LHCN-M2 (cell line): Measurements from ENCODE around the gene ACSM2A. TPM values are rescaled to one million over a fixed set of nuclear protein-coding genes. Genes with fewer than 3 reads are reported as not detected.
"Not testable (repeated sequence)": the region's sequence is repeated elsewhere in the genome, so short reads cannot be mapped to it uniquely, and the experiment has no call there.

Experiments used
- DNase-seq: peaks from one replicate; pipeline ENCODE4 v3.0.0-alpha.2; 2012; ENCODE audit warnings: low read depth
- total RNA-seq: library from RNA; depleted of rRNA; stranded (reverse); fragments of >200 nt; gene quantifications from 2 replicates; pipeline ENCODE4 v1.2.3, GENCODE V29; 2014

The ACSM2A gene
- total RNA-seq, 1 experiment from 2014 or later: not detected

DNA sequence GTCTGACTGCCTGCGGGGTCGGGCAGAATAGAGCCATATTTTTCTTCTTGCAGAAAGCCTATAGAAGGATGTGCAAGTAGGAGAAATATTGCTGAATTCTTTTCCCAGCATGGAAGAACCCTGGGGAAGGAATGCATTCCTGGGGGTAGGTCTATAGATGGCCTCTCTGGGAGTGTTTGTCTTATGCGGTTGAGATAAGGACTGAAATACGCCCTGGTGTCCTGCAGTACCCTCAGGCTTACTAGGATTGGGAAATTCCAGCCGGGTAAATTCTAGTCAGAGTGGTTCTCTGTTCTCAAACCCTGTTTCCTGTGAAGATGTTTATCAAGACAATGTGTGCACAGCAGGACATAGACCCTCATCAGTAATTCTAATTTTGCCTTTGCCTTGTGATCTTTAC lies 2.3 kb downstream of the ACSM2A start:
- DNase-seq: not testable (repeated sequence)

DNA sequence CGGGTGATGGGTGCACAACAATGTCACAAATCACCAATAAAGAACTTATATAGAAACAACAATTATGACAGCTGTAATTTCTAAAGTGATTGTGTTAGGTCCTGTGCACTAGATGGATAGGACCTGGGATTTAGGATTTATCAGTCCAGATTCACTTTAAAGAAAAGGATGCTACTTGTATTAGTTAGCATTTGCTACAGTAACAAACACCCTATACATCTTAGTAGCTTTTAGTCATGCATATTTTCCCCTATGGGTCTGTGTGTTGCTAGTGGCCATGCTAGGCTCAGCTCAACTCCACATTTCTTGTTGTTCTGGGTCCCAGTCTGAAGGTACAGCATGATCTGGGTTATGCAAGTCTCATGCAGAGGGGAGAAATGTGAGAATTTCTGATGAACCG lies 7.9 kb downstream of the ACSM2A start:
- not testable (repeated sequence) for DNase-seq

DNA sequence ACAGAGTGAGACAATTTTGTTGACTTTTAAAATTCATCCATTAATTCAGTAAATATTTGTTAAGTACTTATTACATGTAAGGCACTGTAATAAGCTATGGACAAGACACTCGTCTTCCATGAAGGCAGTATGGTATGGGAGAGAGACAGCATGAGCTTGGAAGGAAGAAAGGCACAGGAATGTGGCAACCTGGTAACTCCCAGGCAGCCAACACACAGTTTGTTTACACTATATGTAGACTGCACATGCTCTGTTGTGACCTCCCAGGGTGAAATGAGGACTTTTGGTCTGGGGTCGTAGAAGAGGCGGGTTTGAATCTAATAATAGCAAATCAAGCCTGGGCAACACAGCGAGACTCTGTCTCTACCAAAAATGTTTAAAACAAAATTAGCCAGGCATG lies 9.0 kb downstream of the ACSM2A start:
- DNase-seq: not testable (repeated sequence)

DNA sequence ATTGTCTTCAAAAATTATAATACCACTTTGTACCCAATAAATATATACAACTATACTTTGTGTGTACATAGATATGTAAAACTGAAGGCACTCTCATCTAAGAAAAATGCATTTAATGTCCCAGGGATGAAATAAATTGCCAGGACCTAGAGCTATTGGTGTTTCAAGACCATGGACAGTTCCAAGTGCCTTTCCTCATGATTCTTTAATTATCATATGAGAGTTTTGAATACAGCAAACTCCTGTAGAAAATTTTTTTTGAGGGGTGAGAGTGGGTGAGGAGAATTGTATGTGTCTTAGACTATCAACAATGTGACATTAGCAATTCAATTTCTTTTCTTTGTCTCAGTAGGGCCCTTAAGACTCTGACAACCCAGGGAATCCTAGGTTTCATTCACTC lies 17.6 kb downstream of the ACSM2A start:
- DNase-seq: not testable (repeated sequence)

DNA sequence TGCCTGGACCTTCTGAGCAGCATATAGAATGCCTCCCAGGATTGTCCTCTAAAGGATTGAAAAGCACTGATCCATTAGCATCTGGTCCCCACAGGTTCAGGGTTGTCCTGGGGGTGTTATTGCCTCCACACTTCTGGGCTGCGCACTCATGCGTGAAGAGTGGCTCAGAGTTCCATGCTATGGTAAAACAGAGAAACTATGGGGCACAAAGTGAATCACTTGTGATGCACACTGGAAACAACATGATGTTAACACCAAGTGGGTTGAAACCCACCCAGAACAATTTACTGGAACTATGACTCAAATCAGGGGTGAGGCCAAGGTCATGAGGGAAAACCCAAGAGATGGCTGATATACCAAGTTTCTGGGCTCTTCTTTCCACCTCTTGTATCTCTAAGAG lies 18.6 kb downstream of the ACSM2A start:
- DNase-seq: not testable (repeated sequence)

DNA sequence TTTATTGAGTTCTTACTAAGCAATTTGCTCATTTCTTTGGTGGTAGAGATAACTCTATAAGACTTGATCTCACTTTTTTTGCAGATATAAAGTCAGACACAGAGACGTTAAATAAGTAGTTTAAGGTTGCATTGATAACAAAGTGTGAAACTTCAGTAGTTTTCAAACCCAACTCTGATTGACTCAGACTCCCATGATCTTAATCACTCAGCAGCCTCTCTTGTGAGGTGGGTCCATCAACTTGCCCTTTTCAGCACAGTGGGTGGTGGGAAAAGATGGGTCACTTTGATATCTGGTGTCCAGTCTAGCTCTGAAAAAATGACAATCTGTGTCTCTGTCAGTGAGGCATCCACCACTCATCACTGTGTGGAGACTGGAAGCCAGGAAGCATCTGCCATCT lies 19.4 kb downstream of the ACSM2A start:
- not testable (repeated sequence) for DNase-seq

DNA sequence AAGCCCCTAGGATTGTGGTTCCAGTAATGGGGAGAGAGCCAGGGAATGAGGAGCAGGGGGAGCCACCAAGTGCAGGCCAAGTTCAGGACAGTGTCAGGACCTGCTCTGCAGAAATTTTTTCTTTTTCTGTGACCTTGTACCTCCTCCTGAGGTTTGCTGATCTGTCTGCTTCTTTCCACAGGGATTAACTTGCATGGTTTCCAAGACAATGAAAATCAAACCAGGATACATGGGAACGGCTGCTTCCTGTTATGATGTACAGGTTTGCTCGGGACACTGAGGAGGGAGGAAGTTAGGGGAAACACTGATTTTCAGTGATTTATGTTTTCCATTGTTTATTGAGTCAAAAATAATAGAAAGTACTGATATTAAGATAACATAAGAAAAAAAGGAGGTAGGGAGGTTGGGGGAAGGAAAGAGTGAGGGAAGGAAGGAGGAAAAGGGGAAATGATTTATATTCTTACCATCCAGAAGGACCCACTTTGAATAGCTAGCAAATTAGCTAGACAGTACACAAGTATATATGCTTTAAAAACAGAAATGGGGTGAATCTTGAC lies 25.9 kb downstream of the ACSM2A start:
- not testable (repeated sequence) for DNase-seq

DNA sequence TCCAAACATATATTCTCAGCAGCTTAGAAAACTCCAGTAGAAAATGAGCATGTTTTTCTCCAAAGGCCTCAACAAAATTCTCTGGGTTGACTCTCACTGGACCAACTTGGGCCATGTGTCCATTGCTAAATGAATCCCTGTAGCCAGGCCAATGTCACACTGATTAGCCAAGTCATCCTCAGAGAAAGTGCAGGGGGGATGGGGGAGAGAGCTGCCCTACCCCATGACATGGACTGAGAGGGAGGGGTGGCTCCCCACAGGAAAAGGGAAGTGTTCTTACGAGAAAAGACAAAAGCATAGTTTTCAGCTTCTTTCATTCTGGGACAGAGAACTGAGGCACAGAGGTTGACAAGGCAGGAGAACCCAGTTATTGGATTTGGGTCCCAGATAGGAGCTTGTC lies 32.7 kb downstream of the ACSM2A start:
- not testable (repeated sequence) for DNase-seq

DNA sequence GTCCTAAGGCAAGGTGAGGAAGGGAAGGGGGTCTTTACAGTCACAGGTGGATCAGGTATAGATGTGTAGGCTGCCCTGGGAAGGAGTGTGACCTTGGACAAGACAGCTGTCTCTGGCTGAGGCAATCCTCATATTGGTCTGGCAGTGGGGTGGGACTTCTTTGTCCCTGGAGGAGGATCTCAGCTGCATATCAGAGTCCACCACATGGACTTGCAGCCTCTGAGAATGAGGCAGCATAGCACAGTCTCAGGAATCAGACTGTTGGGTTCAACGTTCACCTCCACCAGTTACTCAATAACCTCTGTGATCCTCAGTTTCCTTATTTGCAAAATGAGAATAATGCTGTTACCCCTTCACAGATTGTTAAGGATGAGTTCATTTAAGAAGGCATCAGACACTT lies 33.4 kb downstream of the ACSM2A start:
- DNase-seq: no peak

DNA sequence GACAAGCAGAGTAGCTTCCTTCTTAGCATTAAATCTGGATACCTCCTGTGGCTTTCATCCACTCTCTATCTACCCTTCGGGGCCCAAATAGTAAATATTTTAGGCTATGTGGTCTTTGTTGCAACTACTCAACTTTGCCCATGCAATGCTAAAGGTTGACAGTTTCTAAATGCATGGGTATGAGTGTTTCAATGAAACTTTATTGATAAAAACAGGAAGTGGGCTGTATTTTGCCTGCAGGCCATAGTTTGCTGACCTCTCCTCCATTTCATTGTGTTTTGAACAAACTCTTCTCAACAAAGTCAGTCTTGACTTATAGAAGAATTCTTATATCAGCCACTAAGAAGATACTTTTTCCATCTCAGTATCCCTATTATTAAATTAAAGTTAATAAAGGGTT lies 34.1 kb downstream of the ACSM2A start:
- DNase-seq: no peak

DNA sequence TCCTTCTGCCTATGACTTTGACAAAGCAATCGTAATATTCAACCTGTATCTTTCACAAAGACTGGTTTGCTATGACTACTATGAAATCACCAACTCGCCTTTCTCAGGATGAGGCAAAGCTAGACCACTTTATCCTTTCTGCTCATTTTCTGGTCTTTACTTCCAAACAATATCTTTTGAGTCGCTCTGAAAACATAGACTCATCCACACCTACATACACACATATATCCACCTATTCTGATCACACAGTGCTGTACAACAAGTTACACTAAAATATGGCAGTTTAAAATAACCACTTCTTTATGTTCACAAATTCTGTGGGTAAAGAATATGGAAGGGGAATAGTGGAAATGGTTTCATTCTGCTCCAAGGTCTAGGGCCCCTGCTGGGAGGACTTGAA lies 39.7 kb downstream of the ACSM2A start:
- not testable (repeated sequence) for DNase-seq

DNA sequence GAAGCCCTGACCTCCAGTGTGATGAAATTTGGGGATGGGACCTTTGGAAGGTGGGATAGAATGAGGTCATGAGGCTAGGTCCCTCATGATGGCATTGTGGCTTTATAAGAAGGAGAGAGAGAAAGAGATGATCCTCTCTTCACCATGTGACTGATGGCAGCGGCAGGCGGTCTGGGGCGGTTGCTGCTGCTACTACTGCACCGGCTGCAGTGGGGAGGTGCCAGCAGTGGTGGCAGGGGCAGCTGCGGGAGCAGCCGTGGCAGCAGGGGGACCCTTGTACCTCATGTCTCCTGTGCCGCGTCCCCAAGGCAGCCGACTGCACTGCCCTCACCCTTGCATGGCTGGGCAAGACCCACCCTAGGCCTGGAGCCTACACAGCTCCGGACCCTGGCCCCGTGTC lies 40.1 kb downstream of the ACSM2A start:
- not testable (repeated sequence) for DNase-seq

DNA sequence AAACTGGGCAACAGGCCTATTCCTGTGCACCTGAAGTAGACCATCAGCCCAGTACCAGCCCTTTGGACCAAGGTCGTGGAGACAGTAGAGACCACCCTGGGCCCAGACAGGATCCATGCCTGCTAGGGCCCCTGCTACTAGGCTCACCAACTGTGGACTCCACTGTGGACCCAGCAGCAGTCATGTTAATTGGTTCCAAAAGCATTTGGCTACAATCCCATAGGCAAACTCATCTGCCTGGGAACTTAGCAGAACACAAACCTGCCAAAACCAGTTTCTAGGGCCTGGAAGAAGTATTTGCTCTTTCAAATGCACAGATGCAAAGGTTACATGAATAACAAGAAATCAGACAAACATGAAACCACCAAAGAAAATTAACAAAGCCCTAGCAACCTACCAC lies 53.1 kb downstream of the ACSM2A start:
- no peak for DNase-seq

DNA sequence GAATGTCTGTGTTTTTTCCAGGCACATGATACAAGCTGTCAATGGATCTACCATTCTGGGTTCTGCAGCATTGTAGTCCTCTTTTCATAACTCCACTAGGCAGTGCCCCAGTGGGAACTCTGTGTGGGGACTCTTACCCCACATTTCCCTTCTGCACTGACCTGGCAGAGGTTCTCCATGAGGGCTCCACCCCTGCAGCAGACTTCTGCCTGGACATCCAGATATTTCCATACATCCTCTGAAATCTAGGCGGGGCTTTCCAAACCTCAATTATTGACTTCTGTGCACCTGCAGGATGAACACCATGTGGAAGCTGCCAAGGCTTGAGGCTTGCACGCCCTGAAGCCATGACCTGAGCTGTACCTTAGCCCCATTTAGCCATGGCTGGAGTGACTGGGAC lies 56.0 kb downstream of the ACSM2A start:
- DNase-seq: no peak

DNA sequence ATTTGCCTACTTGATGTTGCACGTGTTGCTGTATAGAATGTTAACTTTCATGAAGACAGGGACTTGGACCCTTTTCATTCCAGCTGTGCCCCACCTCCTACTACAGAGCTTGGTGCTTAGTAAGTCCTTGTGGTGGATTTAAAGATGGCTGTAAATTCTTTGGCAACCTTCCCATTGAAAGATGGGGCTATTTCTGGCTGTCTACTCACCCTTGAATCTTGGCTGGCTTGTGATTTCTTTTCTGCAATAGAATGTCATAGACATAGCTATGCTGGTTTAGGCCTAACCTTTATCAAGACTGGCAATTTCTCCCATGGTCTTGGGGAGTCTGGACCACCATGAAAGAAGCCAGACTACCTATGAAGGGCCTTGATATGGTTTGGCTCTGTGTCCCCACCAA lies 59.0 kb downstream of the ACSM2A start:
- DNase-seq: no peak

DNA sequence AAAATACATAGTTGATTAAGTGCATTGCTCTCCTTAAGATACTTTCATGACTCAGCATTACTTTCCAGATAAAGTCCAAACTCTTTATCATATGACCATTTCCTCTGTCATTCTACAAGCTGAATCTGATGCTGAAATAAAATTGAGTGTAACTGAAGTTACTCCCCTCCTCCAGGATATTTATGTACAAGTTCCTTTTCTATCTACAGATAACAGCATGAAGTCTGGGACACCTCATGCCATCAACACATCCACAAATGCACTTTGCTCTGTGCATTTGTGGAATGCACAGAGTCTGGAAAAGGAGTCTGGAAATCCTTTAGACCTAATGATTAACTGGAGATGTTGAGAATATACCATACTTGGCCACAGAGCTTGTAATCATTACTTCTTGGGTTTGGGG lies 64.4 kb downstream of the ACSM2A start:
- DNase-seq: no peak

DNA sequence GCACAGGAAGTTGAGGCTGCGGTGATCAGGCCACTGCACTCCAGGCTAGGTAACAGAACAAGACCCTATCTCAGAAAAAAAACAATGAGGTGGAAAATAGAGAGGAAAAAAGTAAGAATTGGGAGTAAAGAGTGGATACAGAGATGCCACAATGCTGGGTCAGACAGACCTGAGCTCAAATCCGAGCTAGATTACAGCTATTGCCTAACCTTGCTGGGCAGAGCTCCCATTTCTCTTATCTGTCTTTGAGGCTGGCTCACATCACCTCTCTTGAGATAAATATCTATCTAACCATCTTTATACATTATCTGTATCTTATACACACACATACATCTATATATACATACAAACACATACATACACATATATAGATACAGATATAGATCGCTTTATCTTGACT lies 65.8 kb downstream of the ACSM2A start:
- DNase-seq: no peak

DNA sequence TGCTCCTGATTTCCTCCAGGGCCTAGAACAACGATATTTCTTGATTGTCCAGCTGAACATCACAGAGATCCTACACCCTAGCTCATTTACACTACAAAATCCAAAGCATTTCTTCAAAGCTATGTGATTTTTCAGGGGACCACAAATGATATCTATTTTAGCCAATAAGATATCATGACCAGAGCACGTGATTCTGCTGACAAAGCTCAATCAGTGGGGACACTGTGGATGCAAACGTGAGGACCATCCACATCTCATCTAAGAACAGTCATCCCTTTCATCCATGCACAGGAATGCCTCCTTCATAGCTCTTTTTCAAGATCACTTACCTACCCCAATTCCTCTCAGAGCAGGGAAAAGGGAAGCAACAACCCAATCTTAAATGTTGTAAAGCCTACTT lies 67.9 kb downstream of the ACSM2A start:
- DNase-seq: no peak

DNA sequence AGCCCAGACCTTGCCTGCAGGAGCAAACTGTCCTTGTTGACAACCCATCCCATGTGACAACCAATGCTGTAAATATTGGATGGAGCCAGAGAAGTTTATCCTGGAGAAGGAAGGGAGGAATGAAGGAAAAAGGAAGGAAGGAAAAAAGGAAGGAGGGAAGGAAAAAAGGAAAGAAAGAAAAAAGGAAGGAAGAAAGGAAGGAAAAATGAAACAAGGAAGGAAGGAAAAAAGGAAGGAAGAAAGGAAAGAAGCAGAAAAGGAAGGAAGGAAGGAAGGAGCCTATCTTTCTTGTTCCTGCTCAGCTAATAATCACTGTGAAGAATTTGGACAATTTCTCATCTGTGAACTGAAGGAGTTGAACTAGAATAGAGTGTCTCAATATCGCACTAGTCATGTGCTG lies 68.8 kb downstream of the ACSM2A start:
- no peak for DNase-seq

DNA sequence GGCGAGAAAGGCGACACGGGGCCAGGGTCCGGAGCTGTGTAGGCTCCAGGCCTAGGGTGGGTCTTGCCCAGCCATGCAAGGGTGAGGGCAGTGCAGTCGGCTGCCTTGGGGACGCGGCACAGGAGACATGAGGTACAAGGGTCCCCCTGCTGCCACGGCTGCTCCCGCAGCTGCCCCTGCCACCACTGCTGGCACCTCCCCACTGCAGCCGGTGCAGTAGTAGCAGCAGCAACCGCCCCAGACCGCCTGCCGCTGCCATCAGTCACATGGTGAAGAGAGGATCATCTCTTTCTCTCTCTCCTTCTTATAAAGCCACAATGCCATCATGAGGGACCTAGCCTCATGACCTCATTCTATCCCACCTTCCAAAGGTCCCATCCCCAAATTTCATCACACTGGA lies 80.5 kb downstream of the ACSM2A start:
- not testable (repeated sequence) for DNase-seq

DNA sequence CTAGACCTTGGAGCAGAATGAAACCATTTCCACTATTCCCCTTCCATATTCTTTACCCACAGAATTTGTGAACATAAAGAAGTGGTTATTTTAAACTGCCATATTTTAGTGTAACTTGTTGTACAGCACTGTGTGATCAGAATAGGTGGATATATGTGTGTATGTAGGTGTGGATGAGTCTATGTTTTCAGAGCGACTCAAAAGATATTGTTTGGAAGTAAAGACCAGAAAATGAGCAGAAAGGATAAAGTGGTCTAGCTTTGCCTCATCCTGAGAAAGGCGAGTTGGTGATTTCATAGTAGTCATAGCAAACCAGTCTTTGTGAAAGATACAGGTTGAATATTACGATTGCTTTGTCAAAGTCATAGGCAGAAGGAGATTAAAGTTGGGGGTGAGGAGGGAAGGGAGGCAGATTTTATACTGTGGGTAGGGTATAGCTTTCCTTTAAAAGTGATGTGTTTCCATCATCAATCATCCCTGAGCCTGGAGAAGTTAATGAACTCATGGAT lies 81.0 kb downstream of the ACSM2A start:
- DNase-seq: not testable (repeated sequence)

DNA sequence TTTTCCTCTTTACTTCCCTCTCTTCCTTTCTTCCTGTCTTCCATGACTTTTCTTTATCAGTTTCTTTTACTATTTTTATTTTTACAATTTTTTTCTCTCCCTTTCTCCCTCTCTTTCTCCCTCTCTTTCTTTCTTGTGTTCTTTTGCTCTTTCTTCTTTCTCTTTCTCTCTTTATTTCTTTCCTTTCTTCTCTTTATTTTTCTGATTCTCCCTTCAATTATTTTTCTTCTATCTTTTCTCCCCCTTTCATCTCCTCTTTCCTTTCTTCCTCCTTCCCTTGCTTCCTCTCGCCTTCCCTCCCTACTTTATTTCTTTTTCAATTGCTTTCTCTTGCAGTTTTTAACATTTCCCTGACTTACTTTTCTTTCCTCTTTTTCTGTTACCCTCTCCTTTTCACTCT lies 85.3 kb downstream of the ACSM2A start:
- DNase-seq: not testable (repeated sequence)
